NCI-H1436 (cell line): ENCODE data around the gene MPO.

Experiments
- DNase-seq: peaks from one replicate; lab custom pipeline; 2025; lab: John Stamatoyannopoulos, UW

The MPO gene

GRCh38 chr17:58320163-58320558, 39.4 kb upstream of the MPO start:
- DNase-seq = no peak

GRCh38 chr17:58319173-58320162, 38.7 kb upstream of the MPO start:
- no peak for DNase-seq

GRCh38 chr17:58318627-58319172, 38.0 kb upstream of the MPO start:
- no peak for DNase-seq

- no peak for DNase-seq
These were observed 37.3 kb upstream of the MPO start for GRCh38 chr17:58318065-58318481.

- peak; percentile 56 for DNase-seq
These were observed 36.8 kb upstream of the MPO start for GRCh38 chr17:58317421-58318064.

GRCh38 chr17:58316260-58316960, 35.7 kb upstream of the MPO start:
- no peak for DNase-seq

- no peak for DNase-seq
These were observed 35.0 kb upstream of the MPO start for GRCh38 chr17:58315750-58316149.

- DNase-seq = no peak
These were observed 34.6 kb upstream of the MPO start for GRCh38 chr17:58315281-58315711.

- DNase-seq = no peak
These were observed 33.9 kb upstream of the MPO start for GRCh38 chr17:58314706-58315015.

GRCh38 chr17:58313815-58314705, 33.3 kb upstream of the MPO start:
- no peak for DNase-seq

- no peak for DNase-seq
These were observed 32.1 kb upstream of the MPO start for GRCh38 chr17:58312829-58313228.

- no peak for DNase-seq
These were observed 31.4 kb upstream of the MPO start for GRCh38 chr17:58312021-58312630.

- no peak for DNase-seq
These were observed 30.7 kb upstream of the MPO start for GRCh38 chr17:58311429-58311894.

GRCh38 chr17:58310511-58311428, 30.0 kb upstream of the MPO start:
- no peak for DNase-seq

GRCh38 chr17:58309918-58310259, 29.2 kb upstream of the MPO start:
- DNase-seq = no peak

- no peak for DNase-seq
These were observed 28.5 kb upstream of the MPO start for GRCh38 chr17:58308985-58309917.

GRCh38 chr17:58308173-58308984, 27.6 kb upstream of the MPO start:
- DNase-seq = no peak
